ENCODE data around the gene CCDC87.
"Not testable (repeated sequence)": the region's sequence is repeated elsewhere in the genome, so short reads cannot be mapped to it uniquely, and the experiment has no call there.

CCDC87 gene

GRCh38 chr11:66585447-66585846, 7.4 kb downstream of the CCDC87 start:
- in situ Hi-C loops (cut with MboI; ENCODE audit: low sequenced_read_pairs): not testable (repeated sequence)

DNA sequence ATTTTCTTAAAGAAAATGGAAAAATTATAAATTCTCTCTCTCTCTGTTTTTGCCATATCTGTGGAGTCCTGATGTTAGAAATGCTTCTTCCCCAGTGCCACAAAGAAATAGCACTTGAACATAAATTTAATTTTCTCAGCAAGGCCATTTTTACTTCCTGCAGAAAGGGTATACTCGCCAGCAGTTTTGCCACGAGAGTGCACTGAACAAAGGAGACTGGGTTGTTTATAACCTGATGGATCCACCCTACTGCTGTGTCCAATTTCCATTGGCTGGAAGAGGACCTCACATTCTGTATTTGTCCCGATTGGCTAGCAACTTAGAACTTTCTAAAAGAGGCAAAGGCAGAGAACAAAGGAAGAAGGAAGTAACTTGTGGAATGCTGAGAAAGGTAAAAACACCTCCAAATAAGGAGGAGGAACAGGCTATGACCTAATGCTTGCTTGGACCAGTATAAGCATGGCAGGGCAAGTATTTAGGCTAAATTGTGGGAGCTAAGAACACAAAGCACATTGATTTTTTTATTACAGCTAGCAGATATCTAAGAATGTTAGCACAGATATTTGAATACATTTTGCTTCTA, 10.2 kb downstream of the CCDC87 start:
- in situ Hi-C loops (cut with MboI; ENCODE audit: low sequenced_read_pairs): not testable (repeated sequence)

- in situ Hi-C loops (cut with MboI; ENCODE audit: low sequenced_read_pairs): no loop called here
These were observed 11.6 kb downstream of the CCDC87 start for GRCh38 chr11:66581261-66581660.

DNA sequence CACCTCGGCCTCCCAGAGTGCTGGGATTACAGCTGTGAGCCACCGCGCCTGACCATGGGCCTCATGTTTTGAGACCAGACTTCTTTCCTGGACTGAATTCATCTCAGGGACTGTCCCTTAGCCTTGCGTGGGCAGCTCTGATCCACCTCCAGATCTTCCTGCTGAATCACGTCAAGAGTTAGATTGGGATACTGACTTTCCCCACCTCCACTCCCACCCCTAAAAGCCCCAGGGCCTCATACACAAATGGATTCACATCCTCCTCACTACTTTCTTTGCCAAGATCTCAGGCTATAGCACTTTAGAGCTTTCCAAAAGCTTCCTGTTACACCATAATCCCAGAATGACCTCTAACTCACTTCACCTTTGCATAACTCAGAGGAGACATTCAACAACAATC, 12.1 kb downstream of the CCDC87 start:
- in situ Hi-C loops (cut with MboI; ENCODE audit: low sequenced_read_pairs): no loop called here

GRCh38 chr11:66579017-66579606, 13.8 kb downstream of the CCDC87 start:
- in situ Hi-C loops (cut with MboI; ENCODE audit: low sequenced_read_pairs): no loop called here

DNA sequence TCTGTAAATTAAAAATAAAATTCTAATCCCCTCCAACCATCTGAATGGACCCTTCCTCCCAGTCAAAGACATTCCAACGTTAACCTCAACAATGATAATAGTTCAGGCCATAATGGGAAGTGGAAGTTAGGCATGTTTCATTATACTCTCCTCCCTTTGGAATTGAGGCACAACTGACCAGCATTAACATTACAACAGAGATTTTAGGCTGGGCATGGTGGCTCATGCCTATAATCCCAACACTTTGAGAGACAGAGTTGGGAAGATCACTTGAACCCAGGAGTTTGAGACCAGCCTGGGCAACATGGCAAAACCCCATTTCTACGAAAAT, 22.0 kb downstream of the CCDC87 start:
- in situ Hi-C loops (cut with MboI; ENCODE audit: low sequenced_read_pairs): no loop called here

DNA sequence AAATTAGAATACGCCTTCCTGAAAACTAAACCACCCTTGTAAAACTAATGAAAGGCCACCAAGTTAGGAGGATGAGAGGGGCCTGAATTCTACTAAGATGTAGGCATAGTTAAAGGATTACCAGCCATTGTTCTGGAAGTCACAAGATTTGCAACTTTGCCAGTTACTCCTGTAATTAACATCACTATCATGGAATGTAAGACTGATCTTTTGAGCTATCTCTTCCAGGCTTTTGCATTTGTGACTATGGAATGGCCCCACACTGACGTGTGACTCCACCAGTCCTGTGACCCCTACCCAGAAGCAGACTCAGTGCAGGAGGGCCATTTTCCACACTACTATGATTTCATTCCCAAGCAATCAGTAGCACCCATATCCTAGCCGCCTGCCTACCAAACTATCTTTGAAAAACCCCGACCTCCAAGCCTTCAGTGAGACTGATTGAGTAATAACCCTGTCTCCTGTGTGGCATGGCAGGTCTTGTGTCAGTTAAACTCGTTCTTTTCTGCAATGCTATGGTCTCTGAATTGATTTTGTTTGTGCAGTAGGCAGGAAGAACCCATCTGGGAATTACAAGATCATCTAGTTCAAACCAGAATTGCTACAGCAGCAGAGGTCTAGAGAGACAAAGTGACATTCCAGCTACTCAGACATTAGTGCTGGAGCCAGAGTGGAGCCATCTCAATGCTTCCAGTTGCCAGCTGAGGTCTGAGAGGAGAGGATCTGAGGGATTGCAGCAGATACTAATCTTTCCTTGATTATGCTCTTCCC, 22.6 kb downstream of the CCDC87 start:
- in situ Hi-C loops (cut with MboI; ENCODE audit: low sequenced_read_pairs): no loop called here

GRCh38 chr11:66569076-66569475, 23.8 kb downstream of the CCDC87 start:
- in situ Hi-C loops (cut with MboI; ENCODE audit: low sequenced_read_pairs): no loop called here

GRCh38 chr11:66568124-66568916, 24.5 kb downstream of the CCDC87 start, which contains the start of gene CTSF:
Gene CTSF, minus strand, starts transcription at chr11:66568606. Its CDS starts 120 bp downstream, at chr11:66568486.
- in situ Hi-C loops (cut with MboI; ENCODE audit: low sequenced_read_pairs): no loop called here

GRCh38 chr11:66567787-66568123, 25.1 kb downstream of the CCDC87 start:
- in situ Hi-C loops (cut with MboI; ENCODE audit: low sequenced_read_pairs): no loop called here

- in situ Hi-C loops (cut with MboI; ENCODE audit: low sequenced_read_pairs): no loop called here
These were observed 26.6 kb downstream of the CCDC87 start for GRCh38 chr11:66566221-66566620.

GRCh38 chr11:66564984-66565383, 27.9 kb downstream of the CCDC87 start:
- in situ Hi-C loops (cut with MboI; ENCODE audit: low sequenced_read_pairs): no loop called here

DNA sequence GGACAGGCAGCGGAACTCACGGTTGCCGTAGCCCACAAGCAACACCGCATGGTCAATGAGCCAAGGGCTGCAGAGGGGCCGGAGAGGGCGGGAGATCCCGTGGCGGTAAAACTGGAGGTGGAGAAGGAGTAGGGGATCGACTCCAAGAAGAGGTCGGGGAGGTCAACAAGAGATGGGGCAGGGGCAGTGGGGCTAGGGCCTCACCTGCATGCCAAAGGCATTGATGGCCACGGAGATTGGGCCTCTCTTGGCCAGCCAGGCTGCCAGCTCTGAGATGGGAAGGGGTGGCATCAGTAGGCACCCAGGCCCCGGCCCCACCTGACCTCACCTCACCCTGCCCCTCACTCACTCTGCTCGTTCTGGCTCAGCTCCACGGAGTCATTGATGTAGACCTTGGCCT, 28.3 kb downstream of the CCDC87 start:
- in situ Hi-C loops (cut with MboI; ENCODE audit: low sequenced_read_pairs): no loop called here

- in situ Hi-C loops (cut with MboI; ENCODE audit: low sequenced_read_pairs): no loop called here
These were observed 29.0 kb downstream of the CCDC87 start for GRCh38 chr11:66563832-66564231.

GRCh38 chr11:66562907-66563583, 29.8 kb downstream of the CCDC87 start:
- in situ Hi-C loops (cut with MboI; ENCODE audit: low sequenced_read_pairs): no loop called here

- in situ Hi-C loops (cut with MboI; ENCODE audit: low sequenced_read_pairs): no loop called here
These were observed 30.6 kb downstream of the CCDC87 start for GRCh38 chr11:66562275-66562674.

- in situ Hi-C loops (cut with MboI; ENCODE audit: low sequenced_read_pairs): no loop called here
These were observed 31.0 kb downstream of the CCDC87 start for GRCh38 chr11:66561975-66562248.

- in situ Hi-C loops (cut with MboI; ENCODE audit: low sequenced_read_pairs): no loop called here
These were observed 31.5 kb downstream of the CCDC87 start for GRCh38 chr11:66561178-66561974.

DNA sequence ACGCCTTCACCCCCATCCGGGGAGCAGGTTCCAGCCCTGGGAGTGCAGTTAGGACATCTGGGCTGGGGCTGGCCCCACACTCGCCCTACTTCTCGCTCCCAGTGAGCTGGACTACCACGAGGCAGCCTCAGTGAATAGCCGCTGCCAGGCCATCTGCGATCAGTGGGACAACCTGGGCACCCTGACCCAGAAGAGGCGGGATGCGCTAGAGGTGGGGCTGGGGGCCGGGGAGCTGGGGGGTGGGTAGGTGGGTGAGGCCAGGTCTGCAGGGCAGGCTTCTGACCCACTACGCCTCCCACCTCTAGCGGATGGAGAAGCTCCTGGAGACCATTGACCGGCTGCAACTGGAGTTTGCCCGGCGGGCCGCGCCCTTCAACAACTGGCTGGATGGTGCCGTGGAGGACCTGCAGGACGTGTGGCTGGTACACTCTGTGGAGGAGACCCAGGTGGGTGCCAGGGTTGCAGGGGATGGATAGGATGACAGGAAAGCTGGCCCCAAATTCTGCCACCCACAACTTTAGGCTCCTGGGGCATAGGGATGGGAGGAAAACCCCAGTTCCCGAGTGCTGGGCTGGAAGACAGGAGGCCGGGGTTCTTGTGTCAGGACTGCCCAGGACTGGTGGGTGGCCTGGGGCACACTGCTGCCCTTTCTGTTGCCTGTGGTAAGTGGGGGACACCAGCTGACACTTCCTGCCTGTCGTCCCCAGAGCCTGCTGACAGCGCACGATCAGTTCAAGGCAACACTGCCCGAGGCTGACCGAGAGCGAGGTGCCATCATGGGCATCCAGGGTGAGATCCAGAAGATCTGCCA, 32.8 kb downstream of the CCDC87 start:
- in situ Hi-C loops (cut with MboI; ENCODE audit: low sequenced_read_pairs): no loop called here

Data from hTERT RPE-1 (cell line).